IPS DF 6.9 (cell line): ENCODE data around the gene UVRAG.

Experiments used
- DNase-seq: peaks from one replicate; pipeline ENCODE4 v3.0.0-alpha.2; 2013; ENCODE audit warnings: low read depth, low spot score
- H3K27ac ChIP-seq: one replicate; pipeline ENCODE4 v1.5.1; 2013; ENCODE audit warnings: low read length, control low read depth
- H3K27me3 ChIP-seq: 2 replicates; pipeline ENCODE4 v1.6.1; 2013; ENCODE audit warnings: mild to moderate bottlenecking, low read length; ENCODE audit not compliant: control insufficient read depth, insufficient read depth
- H3K36me3 ChIP-seq: 2 replicates; pipeline ENCODE4 v1.6.1; 2013; ENCODE audit warnings: low read length; ENCODE audit not compliant: control insufficient read depth, insufficient read depth
- H3K4me1 ChIP-seq: 2 replicates; pipeline ENCODE4 v1.6.1; 2013; ENCODE audit warnings: low read length; ENCODE audit not compliant: control insufficient read depth, insufficient read depth
- H3K4me3 ChIP-seq: 2 replicates; pipeline ENCODE4 v1.5.1; 2013; ENCODE audit warnings: mild to moderate bottlenecking, low read length
- H3K9me3 ChIP-seq: 2 replicates; pipeline ENCODE4 v1.6.1; 2013; ENCODE audit warnings: low read length, inconsistent platforms; ENCODE audit not compliant: control insufficient read depth, insufficient read depth
- WGBS: extraction: QIAGEN DNeasy Blood & Tissue Kit; methylation state at CpG from one replicate; pipeline ENCODE4 v1.1.7; 2013; ENCODE audit warnings: mixed read lengths, missing lambda C conversion rate; ENCODE audit not compliant: insufficient read length, insufficient coverage; 5-methylcytosine and 5-hydroxymethylcytosine counted together

UVRAG gene

GRCh38 chr11:75980031-75980430, 165.0 kb downstream of the UVRAG start:
- Histone ChIP-seq H3K27me3 (no peaks in the 10 kb centered on the region), H3K27ac (no peak overlapping the region), H3K36me3 (peaks cover 2% of the 10 kb centered on the region; the same call in 1 of the 2 replicates), H3K4me3 (peak overlapping the region; percentile 99; the same call in 1 of the 2 replicates), H3K9me3 (no peaks in the 10 kb centered on the region; the same call in 1 of the 2 replicates), H3K4me1 (peaks cover 4% of the 10 kb centered on the region; the same call in 1 of the 2 replicates)
- no CpG with 5 or more reads among the region's 2 CpGs for WGBS
- DNase-seq, result no peak

GRCh38 chr11:75981546-75981945, 166.5 kb downstream of the UVRAG start:
- no peak overlapping the region for H3K4me3 ChIP-seq
- H3K27ac ChIP-seq, result no peak overlapping the region
- no peak for DNase-seq
- WGBS, result no CpG with 5 or more reads among the region's 1 CpG
- H3K27me3 ChIP-seq, result no peaks in the 10 kb centered on the region
- H3K36me3 ChIP-seq, result peaks cover 2% of the 10 kb centered on the region; the same call in 1 of the 2 replicates
- no peaks in the 10 kb centered on the region; the same call in 1 of the 2 replicates for H3K9me3 ChIP-seq
- H3K4me1 ChIP-seq, result peaks cover 4% of the 10 kb centered on the region; the same call in 1 of the 2 replicates

- peaks cover 4% of the 10 kb centered on the region; the same call in 1 of the 2 replicates for H3K4me1 ChIP-seq
- no peak overlapping the region for H3K4me3 ChIP-seq
- H3K9me3 ChIP-seq, result no peaks in the 10 kb centered on the region; the same call in 1 of the 2 replicates
- DNase-seq, result no peak
- H3K27ac ChIP-seq, result no peak overlapping the region
- H3K27me3 ChIP-seq, result no peaks in the 10 kb centered on the region
- H3K36me3 ChIP-seq, result peaks cover 2% of the 10 kb centered on the region; the same call in 1 of the 2 replicates
- no CpG with 5 or more reads among the region's 4 CpGs for WGBS
Observed at GRCh38 chr11:75982309-75982708, 167.3 kb downstream of the UVRAG start.

- no CpG with 5 or more reads among the region's 2 CpGs for WGBS
Observed at GRCh38 chr11:75986966-75987365, 172.0 kb downstream of the UVRAG start.

GRCh38 chr11:75993126-75993525, 178.1 kb downstream of the UVRAG start:
- Histone ChIP-seq H3K36me3 (no peaks in the 10 kb centered on the region), H3K4me3 (no peak overlapping the region), H3K4me1 (no peaks in the 10 kb centered on the region; the same call in 1 of the 2 replicates), H3K27me3 (no peaks in the 10 kb centered on the region), H3K27ac (no peak overlapping the region), H3K9me3 (no peaks in the 10 kb centered on the region)
- WGBS, result no CpG with 5 or more reads among the region's 2 CpGs
- DNase-seq, result no peak

More at GRCh38 chr11:75986966-75987365, 172.0 kb downstream of the UVRAG start:
- H3K9me3 ChIP-seq, result no peaks in the 10 kb centered on the region
- no peak overlapping the region for H3K27ac ChIP-seq
- H3K4me1 ChIP-seq, result no peaks in the 10 kb centered on the region; the same call in 1 of the 2 replicates
- H3K27me3 ChIP-seq, result no peaks in the 10 kb centered on the region
- no peak overlapping the region for H3K4me3 ChIP-seq
- DNase-seq, result no peak
- H3K36me3 ChIP-seq, result no peaks in the 10 kb centered on the region; the same call in 1 of the 2 replicates

GRCh38 chr11:75994616-75995015, 179.6 kb downstream of the UVRAG start:
- WGBS, result no CpG with 5 or more reads among the region's 3 CpGs
- H3K27me3 ChIP-seq, result no peaks in the 10 kb centered on the region
- H3K4me1 ChIP-seq, result no peaks in the 10 kb centered on the region; the same call in 1 of the 2 replicates
- no peaks in the 10 kb centered on the region for H3K36me3 ChIP-seq
- DNase-seq, result no peak
- no peak overlapping the region for H3K4me3 ChIP-seq
- no peak overlapping the region for H3K27ac ChIP-seq
- H3K9me3 ChIP-seq, result no peaks in the 10 kb centered on the region

GRCh38 chr11:75996523-75997442, 181.8 kb downstream of the UVRAG start:
- Histone ChIP-seq H3K9me3 (no peaks in the 10 kb centered on the region), H3K36me3 (no peaks in the 10 kb centered on the region), H3K4me1 (no peaks in the 10 kb centered on the region), H3K27ac (no peak overlapping the region), H3K4me3 (no peak overlapping the region), H3K27me3 (no peaks in the 10 kb centered on the region)
- no CpG with 5 or more reads among the region's 1 CpG for WGBS
- DNase-seq, result no peak

- H3K9me3 ChIP-seq, result no peaks in the 10 kb centered on the region
- no peak for DNase-seq
- H3K36me3 ChIP-seq, result no peaks in the 10 kb centered on the region
- H3K27me3 ChIP-seq, result no peaks in the 10 kb centered on the region
- H3K4me3 ChIP-seq, result no peak overlapping the region
- H3K4me1 ChIP-seq, result no peaks in the 10 kb centered on the region
- H3K27ac ChIP-seq, result no peak overlapping the region
- WGBS, result 100% methylated on average over 1 of the region's 3 CpGs
Observed at GRCh38 chr11:76004400-76004799, 189.4 kb downstream of the UVRAG start.

- whole genome bisulfite sequencing, result no CpG with 5 or more reads among the region's 3 CpGs
- no peak overlapping the region for H3K4me3 ChIP-seq
- H3K9me3 ChIP-seq, result no peaks in the 10 kb centered on the region
- no peak for DNase-seq
- H3K4me1 ChIP-seq, result no peaks in the 10 kb centered on the region
- H3K27ac ChIP-seq, result no peak overlapping the region
- no peaks in the 10 kb centered on the region for H3K36me3 ChIP-seq
- H3K27me3 ChIP-seq, result no peaks in the 10 kb centered on the region
Observed at GRCh38 chr11:76005756-76006155, 190.7 kb downstream of the UVRAG start.

- Histone ChIP-seq H3K4me1 (no peaks in the 10 kb centered on the region), H3K9me3 (no peaks in the 10 kb centered on the region), H3K27ac (no peak overlapping the region), H3K27me3 (no peaks in the 10 kb centered on the region), H3K36me3 (no peaks in the 10 kb centered on the region), H3K4me3 (no peak overlapping the region)
- no peak for DNase-seq
- no CpG with 5 or more reads among the region's 2 CpGs for WGBS
Observed at GRCh38 chr11:76007166-76007565, 192.2 kb downstream of the UVRAG start.
